Neuron (in vitro differentiated cells): ENCODE results near the gene GCLC.
"Not testable (repeated sequence)": the region's sequence is repeated elsewhere in the genome, so short reads cannot be mapped to it uniquely, and the experiment has no call there.

Experiments used
- H2AFZ ChIP-seq: one replicate; pipeline ENCODE4 v1.6.1; 2013; ENCODE audit warnings: low read depth, mild to moderate bottlenecking, inconsistent platforms, low read length, moderate library complexity
- H3K27me3 ChIP-seq: one replicate; pipeline ENCODE4 v1.6.1; 2013; ENCODE audit warnings: low read length; ENCODE audit not compliant: insufficient read depth
- H3K36me3 ChIP-seq: one replicate; pipeline ENCODE4 v1.6.1; 2013; ENCODE audit warnings: low read length; ENCODE audit not compliant: insufficient read depth
- H3K4me1 ChIP-seq: one replicate; pipeline ENCODE4 v1.6.1; 2013; ENCODE audit warnings: low read length; ENCODE audit not compliant: insufficient read depth
- H3K4me3 ChIP-seq: 2 replicates; pipeline ENCODE4 v1.5.1; 2013; ENCODE audit warnings: mild to moderate bottlenecking, low read length, moderate library complexity
- H3K9me3 ChIP-seq: one replicate; pipeline ENCODE4 v1.6.1; 2013; ENCODE audit warnings: low read length

Gene GCLC

DNA sequence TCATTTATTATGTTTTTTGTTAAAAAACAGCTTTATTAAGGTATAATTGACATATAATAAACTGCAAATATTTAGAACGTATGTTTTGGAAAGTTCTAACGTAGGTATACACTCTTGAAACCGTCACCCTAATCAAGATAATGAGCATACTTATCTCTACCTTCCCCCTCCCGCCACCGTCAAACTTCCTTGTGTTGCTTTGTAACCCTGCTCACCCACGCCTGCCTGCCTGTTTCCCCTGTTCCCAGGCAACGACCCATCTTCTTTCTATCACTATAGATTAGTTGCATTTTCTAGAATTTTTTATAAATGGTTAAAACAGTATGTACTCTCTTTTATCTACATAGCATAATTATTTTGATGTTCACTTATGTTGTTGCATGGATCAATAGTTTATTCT lies 33.5 kb upstream of the GCLC start:
- Histone ChIP-seq H3K4me3 (no peak overlapping the region), H3K9me3 (no peaks in the 10 kb centered on the region), H3K27me3 (no peaks in the 10 kb centered on the region), H3K4me1 (no peaks in the 10 kb centered on the region), H3K36me3 (no peaks in the 10 kb centered on the region), H2AFZ (no peak overlapping the region)

- H2AFZ ChIP-seq: no peak overlapping the region
- no peaks in the 10 kb centered on the region for H3K36me3 ChIP-seq
- no peak overlapping the region for H3K4me3 ChIP-seq
- H3K4me1 ChIP-seq: no peaks in the 10 kb centered on the region
- no peaks in the 10 kb centered on the region for H3K9me3 ChIP-seq
- H3K27me3 ChIP-seq: no peaks in the 10 kb centered on the region
These were observed 28.4 kb upstream of the GCLC start for GRCh38 chr6:53573299-53573698.

GRCh38 chr6:53572379-53572778 lies 27.5 kb upstream of the GCLC start:
- H3K9me3 ChIP-seq: not testable (repeated sequence)

GRCh38 chr6:53568776-53569616 lies 24.1 kb upstream of the GCLC start:
- no peak overlapping the region for H3K4me3 ChIP-seq
- H3K27me3 ChIP-seq: no peaks in the 10 kb centered on the region
- H3K9me3 ChIP-seq: no peaks in the 10 kb centered on the region
- no peak overlapping the region for H2AFZ ChIP-seq
- no peaks in the 10 kb centered on the region for H3K36me3 ChIP-seq
- no peaks in the 10 kb centered on the region for H3K4me1 ChIP-seq

More at GRCh38 chr6:53572379-53572778, 27.5 kb upstream of the GCLC start:
- not testable (repeated sequence) for H3K27me3 ChIP-seq, H3K36me3 ChIP-seq, H3K4me3 ChIP-seq, H3K4me1 ChIP-seq, H2AFZ ChIP-seq

- H3K36me3 ChIP-seq: no peaks in the 10 kb centered on the region
- H3K4me3 ChIP-seq: no peak overlapping the region
- no peaks in the 10 kb centered on the region for H3K4me1 ChIP-seq
- H2AFZ ChIP-seq: no peak overlapping the region
- no peaks in the 10 kb centered on the region for H3K9me3 ChIP-seq
- H3K27me3 ChIP-seq: no peaks in the 10 kb centered on the region
These were observed 22.8 kb upstream of the GCLC start for GRCh38 chr6:53567701-53568100.

GRCh38 chr6:53566755-53567154 lies 21.9 kb upstream of the GCLC start:
- Histone ChIP-seq H3K27me3 (no peaks in the 10 kb centered on the region), H3K36me3 (no peaks in the 10 kb centered on the region), H3K4me3 (no peak overlapping the region), H3K9me3 (no peaks in the 10 kb centered on the region), H2AFZ (no peak overlapping the region), H3K4me1 (no peaks in the 10 kb centered on the region)

GRCh38 chr6:53565886-53566285 lies 21.0 kb upstream of the GCLC start:
- H3K4me3 ChIP-seq: no peak overlapping the region
- no peaks in the 10 kb centered on the region for H3K9me3 ChIP-seq
- no peak overlapping the region for H2AFZ ChIP-seq
- H3K4me1 ChIP-seq: no peaks in the 10 kb centered on the region
- no peaks in the 10 kb centered on the region for H3K36me3 ChIP-seq
- H3K27me3 ChIP-seq: no peaks in the 10 kb centered on the region

- H2AFZ ChIP-seq: no peak overlapping the region
These were observed 19.6 kb upstream of the GCLC start for GRCh38 chr6:53564401-53565065.

GRCh38 chr6:53556986-53557715 lies 12.2 kb upstream of the GCLC start:
- Histone ChIP-seq H3K4me3 (no peak overlapping the region), H2AFZ (no peak overlapping the region), H3K4me1 (no peaks in the 10 kb centered on the region), H3K27me3 (no peaks in the 10 kb centered on the region), H3K36me3 (no peaks in the 10 kb centered on the region), H3K9me3 (peaks cover 2% of the 10 kb centered on the region)

More at GRCh38 chr6:53564401-53565065, 19.6 kb upstream of the GCLC start:
- Histone ChIP-seq H3K27me3 (no peaks in the 10 kb centered on the region), H3K4me3 (no peak overlapping the region), H3K4me1 (no peaks in the 10 kb centered on the region), H3K9me3 (no peaks in the 10 kb centered on the region), H3K36me3 (no peaks in the 10 kb centered on the region)

GRCh38 chr6:53553600-53553999 lies 8.7 kb upstream of the GCLC start:
- H3K4me1 ChIP-seq, H3K36me3 ChIP-seq, H3K4me3 ChIP-seq, H3K9me3 ChIP-seq, H2AFZ ChIP-seq, H3K27me3 ChIP-seq: not testable (repeated sequence)

GRCh38 chr6:53551681-53552080 lies 6.8 kb upstream of the GCLC start:
- H3K4me1 ChIP-seq: peaks cover 12% of the 10 kb centered on the region
- H3K9me3 ChIP-seq, H2AFZ ChIP-seq, H3K36me3 ChIP-seq, H3K27me3 ChIP-seq, H3K4me3 ChIP-seq: not testable (repeated sequence)

DNA sequence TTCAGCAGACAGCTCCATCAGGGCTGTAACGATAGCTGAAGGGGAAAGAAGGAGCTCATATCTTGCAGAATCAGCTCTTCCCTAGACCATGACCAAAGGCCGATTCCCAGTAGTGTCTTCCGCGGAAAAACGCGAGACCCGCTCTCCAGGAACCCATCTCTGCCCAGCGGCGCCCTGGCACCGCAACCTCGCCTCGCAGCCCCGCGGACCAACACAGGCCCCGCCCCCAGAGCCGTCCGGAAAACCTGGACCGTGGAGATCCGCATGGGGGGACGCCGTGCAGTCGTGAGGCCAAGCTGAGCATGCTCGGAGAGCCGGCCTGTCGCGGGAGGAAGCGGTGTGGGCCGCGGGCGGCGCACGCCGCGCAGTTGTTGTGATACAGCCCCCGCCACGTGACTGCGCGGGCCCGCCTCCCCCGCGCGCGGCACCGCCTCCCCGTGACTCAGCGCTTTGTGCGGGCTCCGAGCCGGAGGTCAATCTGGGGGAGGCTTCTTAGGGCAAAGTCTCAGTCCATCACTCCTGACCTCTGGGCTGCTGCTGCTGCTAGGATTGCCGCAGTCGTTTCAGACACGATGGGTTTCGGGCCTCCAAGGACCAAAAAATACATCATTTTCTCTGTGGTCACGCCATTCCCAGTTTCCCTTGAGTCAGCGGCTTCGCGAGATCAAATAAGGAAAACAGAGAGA lies 3.1 kb upstream of the GCLC start:
- no peaks in the 10 kb centered on the region for H3K36me3 ChIP-seq
- no peaks in the 10 kb centered on the region for H3K9me3 ChIP-seq
- peak overlapping the region; percentile 67 for H3K4me3 ChIP-seq
- H3K27me3 ChIP-seq: peaks cover 4% of the 10 kb centered on the region
- H2AFZ ChIP-seq: peak overlapping the region; percentile 89
- peaks cover 20% of the 10 kb centered on the region for H3K4me1 ChIP-seq
